ENCODE results near the gene FCSK.

- TF ChIP-seq POLR2A (IDR thresholded peaks at IDR 0.05) (no peak), CTCF (IDR thresholded peaks at IDR 0.05) (no peak), POLR2AphosphoS5 (IDR thresholded peaks at IDR 0.05) (no peak)
These were observed 23.5 kb upstream of the FCSK start for GRCh38 chr16:70430667-70431536.
